MCF 10A (cell line): ENCODE results near the gene SLC6A18. TPM values are rescaled to one million over a fixed set of nuclear protein-coding genes. Genes with fewer than 3 reads are reported as not detected.

Source experiments
- BruUV-seq: library from RNA; stranded (reverse); fragments of 400-500 nt; replicated peaks from 2 replicates; lab custom pipeline; 2021; lab: Mats Ljungman, UMichigan
- CTCF ChIA-PET: fragments of 300-600 bp; sonication (Branson Sonifier 250); formaldehyde crosslinking; extraction: SDS; loops from one replicate; lab custom pipeline; 2021; ENCODE audit warnings: antibody characterized with exemption, inconsistent platforms; lab: Yijun Ruan, JAX
- POLR2A ChIA-PET: fragments of 300-600, 350-650 bp; sonication (Branson Sonifier 250); formaldehyde crosslinking; extraction: SDS; loops from one replicate; lab custom pipeline; 2020; ENCODE audit warnings: antibody characterized with exemption, inconsistent platforms; lab: Yijun Ruan, JAX
- DNase-seq: peaks from one replicate; pipeline ENCODE4 v3.0.0-alpha.2; 2018; ENCODE audit not compliant: unreplicated experiment
- H3K27ac Mint-ChIP-seq: one replicate; pipeline ENCODE4 v1.8.0; 2022; ENCODE audit warnings: mild to moderate bottlenecking, low read depth, mixed read lengths; ENCODE audit not compliant: unreplicated experiment
- H3K27me3 Mint-ChIP-seq: one replicate; pipeline ENCODE4 v1.8.0; 2022; ENCODE audit warnings: mixed read lengths; ENCODE audit not compliant: insufficient read depth, unreplicated experiment
- H3K36me3 Mint-ChIP-seq: one replicate; pipeline ENCODE4 v1.8.0; 2022; ENCODE audit warnings: mild to moderate bottlenecking, moderate library complexity, mixed read lengths; ENCODE audit not compliant: insufficient read depth, unreplicated experiment
- H3K4me1 Mint-ChIP-seq: one replicate; pipeline ENCODE4 v1.8.0; 2022; ENCODE audit warnings: mixed read lengths; ENCODE audit not compliant: insufficient read depth, unreplicated experiment
- H3K4me3 Mint-ChIP-seq: one replicate; pipeline ENCODE4 v1.8.0; 2022; ENCODE audit warnings: mild to moderate bottlenecking, moderate library complexity, mixed read lengths; ENCODE audit not compliant: unreplicated experiment
- H3K9me3 Mint-ChIP-seq: one replicate; pipeline ENCODE4 v1.8.0; 2022; ENCODE audit warnings: mixed read lengths; ENCODE audit not compliant: unreplicated experiment
- intact Hi-C: fragments of 100-400 bp; cut with micrococcal nuclease; formaldehyde crosslinking; loops from 2 replicates; pipeline ENCODE4 v1.14.1; 2022
- total RNA-seq: library from RNA; stranded (reverse); gene quantifications from 2 replicates; pipeline ENCODE4 v1.2.3, GENCODE V29; 2022
- TF ChIP-seq, protein P1 (sequence below): fragments of 200-600 bp; IDR thresholded peaks from one replicate; pipeline ENCODE4 v1.8.0; 2022; ENCODE audit warnings: antibody characterized with exemption, mild to moderate bottlenecking; ENCODE audit not compliant: unreplicated experiment

Gene SLC6A18
- total RNA-seq, 1 experiment from 2014 or later, result not detected

DNA sequence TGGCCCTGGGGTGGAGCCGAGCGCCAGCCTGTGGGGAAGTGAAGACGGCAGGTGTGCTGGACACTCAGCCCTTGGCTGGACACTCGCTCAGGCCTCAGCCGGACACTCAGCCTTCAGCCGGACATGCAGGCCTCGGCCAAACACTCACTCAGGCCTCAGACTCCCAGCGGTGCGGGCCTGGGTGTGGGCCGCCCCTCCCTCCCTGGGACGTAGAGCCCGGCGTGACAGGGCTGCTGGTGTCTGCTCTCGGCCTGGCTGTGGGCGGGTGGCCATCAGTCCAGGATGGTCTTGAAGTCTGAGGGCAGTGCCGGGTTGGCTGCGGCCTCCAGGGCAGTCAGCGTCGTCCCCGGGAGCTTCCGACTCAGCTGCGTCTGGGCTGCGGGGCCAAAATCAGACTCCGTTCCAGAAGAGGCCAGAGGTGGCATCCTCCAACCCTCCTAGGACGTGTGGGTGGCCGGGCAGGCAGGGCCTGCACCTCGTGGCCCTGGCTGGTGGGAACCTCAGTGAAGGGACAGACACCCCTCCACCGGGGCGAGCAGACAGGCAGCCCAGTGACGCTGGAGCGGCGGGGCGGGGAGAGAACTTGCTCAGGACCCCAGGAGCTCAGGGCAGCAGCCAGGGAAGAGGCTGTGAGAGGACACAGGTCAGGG lies 28.4 kb downstream of the SLC6A18 start:
- no peak overlapping the region for H3K27ac Mint-ChIP-seq
- POLR2A ChIA-PET, result no interaction called here
- TF ChIP-seq, protein P1, sequence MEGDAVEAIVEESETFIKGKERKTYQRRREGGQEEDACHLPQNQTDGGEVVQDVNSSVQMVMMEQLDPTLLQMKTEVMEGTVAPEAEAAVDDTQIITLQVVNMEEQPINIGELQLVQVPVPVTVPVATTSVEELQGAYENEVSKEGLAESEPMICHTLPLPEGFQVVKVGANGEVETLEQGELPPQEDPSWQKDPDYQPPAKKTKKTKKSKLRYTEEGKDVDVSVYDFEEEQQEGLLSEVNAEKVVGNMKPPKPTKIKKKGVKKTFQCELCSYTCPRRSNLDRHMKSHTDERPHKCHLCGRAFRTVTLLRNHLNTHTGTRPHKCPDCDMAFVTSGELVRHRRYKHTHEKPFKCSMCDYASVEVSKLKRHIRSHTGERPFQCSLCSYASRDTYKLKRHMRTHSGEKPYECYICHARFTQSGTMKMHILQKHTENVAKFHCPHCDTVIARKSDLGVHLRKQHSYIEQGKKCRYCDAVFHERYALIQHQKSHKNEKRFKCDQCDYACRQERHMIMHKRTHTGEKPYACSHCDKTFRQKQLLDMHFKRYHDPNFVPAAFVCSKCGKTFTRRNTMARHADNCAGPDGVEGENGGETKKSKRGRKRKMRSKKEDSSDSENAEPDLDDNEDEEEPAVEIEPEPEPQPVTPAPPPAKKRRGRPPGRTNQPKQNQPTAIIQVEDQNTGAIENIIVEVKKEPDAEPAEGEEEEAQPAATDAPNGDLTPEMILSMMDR, result no peak
- H3K27me3 Mint-ChIP-seq, result no peaks in the 10 kb centered on the region
- H3K4me3 Mint-ChIP-seq, result no peak overlapping the region
- DNase-seq, result no peak
- intact Hi-C loops, result no loop called here
- no peaks in the 10 kb centered on the region for H3K4me1 Mint-ChIP-seq
- H3K36me3 Mint-ChIP-seq, result no peaks in the 10 kb centered on the region
- peaks cover 1% of the 10 kb centered on the region for H3K9me3 Mint-ChIP-seq
- no TSS peak for BruUV-seq
- CTCF ChIA-PET, result interaction anchor here (0.6 kb wide), 1 partner anchor 281 kb away, joined by 3 read pairs; no protein-coding TSS in a partner anchor

DNA sequence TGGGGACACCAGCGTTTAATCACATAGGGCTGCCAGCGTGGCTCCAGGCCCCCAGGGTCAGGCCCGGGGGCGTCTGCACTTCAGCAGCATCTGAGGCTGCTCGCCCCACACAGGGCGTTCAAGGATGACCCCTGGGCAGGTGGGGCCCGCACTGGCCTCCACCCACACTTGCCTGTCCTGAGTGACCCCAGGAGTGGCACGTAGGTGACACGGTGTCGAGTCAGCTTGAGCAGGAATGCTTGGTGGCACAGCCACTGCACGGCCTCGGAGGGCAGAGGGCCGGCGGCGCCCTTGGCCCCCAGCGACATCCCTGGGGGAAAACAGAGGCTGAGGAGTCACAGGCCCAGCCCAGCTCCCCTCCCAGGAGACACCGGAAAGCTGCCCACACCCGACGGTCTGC lies 29.0 kb downstream of the SLC6A18 start:
- ChIA-PET POLR2A (no interaction called here), CTCF (no interaction called here)
- BruUV-seq, result no TSS peak
- intact Hi-C loops, result no loop called here
- H3K27me3 Mint-ChIP-seq, result no peaks in the 10 kb centered on the region
- H3K4me1 Mint-ChIP-seq, result no peaks in the 10 kb centered on the region
- H3K36me3 Mint-ChIP-seq, result no peaks in the 10 kb centered on the region
- H3K27ac Mint-ChIP-seq, result no peak overlapping the region
- DNase-seq, result no peak
- H3K9me3 Mint-ChIP-seq, result peaks cover 7% of the 10 kb centered on the region
- TF ChIP-seq, protein P1, result no peak
- H3K4me3 Mint-ChIP-seq, result no peak overlapping the region

DNA sequence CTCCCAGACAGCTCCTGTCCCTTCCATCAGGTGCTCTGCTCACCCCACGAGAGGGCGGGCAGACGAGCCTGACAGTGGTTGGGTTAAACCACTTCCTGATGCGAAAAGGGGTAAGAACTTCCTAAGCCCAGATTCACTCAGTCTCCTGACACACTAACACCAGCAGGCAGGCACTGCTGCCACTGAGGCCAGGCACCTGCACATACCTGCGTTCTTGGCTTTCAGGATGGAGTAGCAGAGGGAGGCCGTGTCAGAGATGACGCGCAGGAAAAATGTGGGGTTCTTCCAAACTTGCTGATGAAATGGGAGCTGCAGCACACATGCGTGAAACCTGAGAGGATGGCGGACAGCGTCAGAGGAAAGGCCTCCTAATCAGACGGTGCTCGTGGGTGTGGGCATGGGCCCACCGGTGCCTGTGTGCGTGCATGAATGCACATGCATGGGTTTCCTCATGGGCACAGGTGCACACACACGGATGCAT lies 29.9 kb downstream of the SLC6A18 start:
- H3K27me3 Mint-ChIP-seq, result no peaks in the 10 kb centered on the region
- H3K4me3 Mint-ChIP-seq, result no peak overlapping the region
- H3K27ac Mint-ChIP-seq, result no peak overlapping the region
- no peaks in the 10 kb centered on the region for H3K4me1 Mint-ChIP-seq
- CTCF ChIA-PET, result no interaction called here
- POLR2A ChIA-PET, result no interaction called here
- intact Hi-C loops, result no loop called here
- BruUV-seq, result no TSS peak
- TF ChIP-seq, protein P1, result no peak
- peaks cover 7% of the 10 kb centered on the region for H3K9me3 Mint-ChIP-seq
- no peak for DNase-seq
- no peaks in the 10 kb centered on the region for H3K36me3 Mint-ChIP-seq

DNA sequence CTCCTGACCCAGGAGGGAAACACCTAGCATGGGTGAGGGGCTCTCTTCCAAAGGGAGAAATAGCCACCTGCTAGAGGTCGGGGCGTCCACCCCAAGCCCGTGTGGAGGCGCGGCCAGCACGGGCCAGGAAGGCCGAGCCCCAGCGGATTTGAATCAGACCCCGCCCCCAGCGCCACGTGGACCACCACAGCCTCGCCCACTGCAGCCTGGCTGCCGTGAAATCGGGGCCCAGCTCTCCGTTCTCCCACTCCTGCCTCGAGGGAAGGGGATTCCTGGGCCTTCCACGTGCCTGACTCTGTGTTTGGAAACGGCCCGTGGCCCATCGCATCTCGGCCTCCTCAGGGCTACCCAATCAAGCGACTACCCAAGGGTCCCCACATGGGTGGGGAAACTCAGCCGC lies 31.6 kb downstream of the SLC6A18 start:
- Mint-ChIP-seq H3K27ac (no peak overlapping the region), H3K36me3 (no peaks in the 10 kb centered on the region), H3K4me1 (no peaks in the 10 kb centered on the region), H3K27me3 (peaks cover 4% of the 10 kb centered on the region), H3K9me3 (peaks cover 7% of the 10 kb centered on the region), H3K4me3 (no peak overlapping the region)
- TF ChIP-seq, protein P1, result no peak
- BruUV-seq, result no TSS peak
- ChIA-PET CTCF (no interaction called here), POLR2A (no interaction called here)
- no peak for DNase-seq
- intact Hi-C loops, result no loop called here
